ENCODE measurements around the gene CNOT1.
"Not testable (repeated sequence)": the region's sequence is repeated elsewhere in the genome, so short reads cannot be mapped to it uniquely, and the experiment has no call there.

CNOT1 gene

DNA sequence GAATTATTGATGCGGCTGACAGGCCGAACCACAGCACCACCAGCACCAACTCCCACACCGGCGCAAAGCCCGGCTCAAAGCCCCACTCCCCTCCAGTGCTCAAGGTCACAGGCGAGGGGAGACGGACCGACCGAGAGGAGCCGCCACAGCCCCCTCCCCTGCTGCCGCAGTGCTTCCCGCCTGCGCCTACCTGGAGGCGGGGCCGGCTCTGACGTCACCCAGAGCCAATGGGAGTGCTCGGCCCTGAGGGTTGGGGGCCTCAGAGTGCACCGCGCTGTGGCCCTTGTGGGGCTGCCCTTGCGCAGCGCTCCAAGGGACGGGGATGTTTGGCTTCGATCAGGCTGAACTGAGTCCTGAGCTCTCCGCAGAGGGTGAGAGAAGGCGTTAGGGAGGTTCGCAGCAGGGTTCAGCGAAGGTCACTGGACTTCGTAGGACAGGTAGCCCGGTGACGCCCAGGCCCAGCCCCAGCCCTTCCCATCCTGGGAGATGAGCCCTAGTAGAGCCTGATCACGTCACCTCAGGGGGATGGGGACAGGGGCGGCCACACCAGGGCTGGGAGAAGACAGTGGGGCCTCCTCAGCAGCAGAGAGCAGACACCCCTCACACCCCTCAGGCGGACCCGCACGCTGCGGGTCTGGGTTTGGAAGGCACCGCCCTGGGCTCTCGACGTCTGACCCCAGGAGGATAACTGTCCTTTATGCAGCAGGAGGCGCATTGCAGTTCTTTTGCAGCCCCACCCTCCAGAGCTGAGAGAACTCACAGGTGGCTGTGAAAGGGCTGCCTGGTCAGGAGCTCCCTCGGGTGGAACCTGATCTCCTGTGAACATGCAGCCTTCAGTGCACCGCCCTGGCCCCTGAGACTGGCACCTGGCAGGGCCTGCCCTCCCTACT is 128.1 kb downstream of the CNOT1 start:
- peak; percentile 50 for DNase-seq

- no peak for DNase-seq
Measured at GRCh38 chr16:58500430-58501241, 129.0 kb downstream of the CNOT1 start.

- DNase-seq: peak; percentile 15
Measured at GRCh38 chr16:58499615-58500351, 129.8 kb downstream of the CNOT1 start, which contains the start of gene NDRG4. TSS of gene NDRG4 (plus strand) at chr16:58500143. CDS start at chr16:58500249, 106 bp downstream.

- DNase-seq: no peak
Measured at GRCh38 chr16:58499092-58499511, 130.5 kb downstream of the CNOT1 start.

DNA sequence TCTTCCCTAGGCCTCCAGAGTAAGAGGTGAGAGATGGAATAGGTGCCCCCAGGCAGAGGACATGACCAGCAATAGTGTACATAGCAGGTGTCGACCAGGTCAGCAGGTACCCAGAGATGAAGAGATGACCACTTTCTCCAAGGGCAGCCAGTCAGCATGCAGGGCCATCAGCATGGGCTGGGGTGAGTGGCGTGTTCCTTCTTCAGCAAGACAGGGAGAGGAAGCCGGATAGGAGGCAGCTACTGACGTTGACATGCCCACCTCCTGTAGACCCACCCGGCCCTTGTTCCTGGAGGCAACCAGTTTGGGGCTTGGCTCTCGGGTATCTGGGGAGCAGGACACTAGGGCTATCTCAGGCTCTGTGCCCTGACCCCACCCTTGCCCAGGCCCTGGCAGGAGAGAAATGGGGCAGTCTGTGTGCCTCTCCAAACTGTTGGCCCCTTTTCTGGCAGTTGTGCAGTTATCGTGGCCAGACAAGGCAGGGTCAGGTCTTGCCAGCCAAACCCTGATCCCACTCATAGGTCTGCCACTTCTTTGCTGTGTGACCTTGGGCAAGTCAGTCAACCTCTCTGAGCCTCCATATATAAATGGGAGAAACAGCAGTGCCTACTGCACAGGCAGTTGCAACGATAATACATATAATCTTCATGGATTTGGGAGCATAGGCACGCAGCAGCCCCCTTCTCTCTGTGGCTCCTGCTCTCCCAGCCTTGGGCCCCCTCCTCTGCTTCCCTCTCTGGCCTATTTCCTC is 131.1 kb downstream of the CNOT1 start:
- DNase-seq: no peak

DNA sequence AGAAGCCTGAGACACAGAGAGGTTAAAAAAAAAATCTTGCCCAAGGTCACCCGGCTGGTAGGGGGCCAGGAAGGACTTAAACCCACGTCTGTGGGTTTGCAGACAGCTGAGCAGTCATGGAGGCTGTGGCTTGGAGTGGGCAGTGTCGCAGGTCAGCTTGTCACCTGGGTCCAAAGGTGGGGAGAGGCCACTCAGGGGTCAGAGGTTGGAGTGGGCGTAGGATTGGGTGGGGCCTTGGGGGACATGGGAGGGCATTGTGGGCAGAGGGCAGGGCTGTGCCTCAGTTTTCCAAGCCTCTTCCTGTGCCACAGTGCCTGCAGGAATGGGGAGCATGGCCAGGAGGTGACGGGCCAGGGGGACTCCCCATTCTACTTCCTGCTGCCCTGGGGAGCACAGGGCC is 131.7 kb downstream of the CNOT1 start:
- no peak for DNase-seq

DNA sequence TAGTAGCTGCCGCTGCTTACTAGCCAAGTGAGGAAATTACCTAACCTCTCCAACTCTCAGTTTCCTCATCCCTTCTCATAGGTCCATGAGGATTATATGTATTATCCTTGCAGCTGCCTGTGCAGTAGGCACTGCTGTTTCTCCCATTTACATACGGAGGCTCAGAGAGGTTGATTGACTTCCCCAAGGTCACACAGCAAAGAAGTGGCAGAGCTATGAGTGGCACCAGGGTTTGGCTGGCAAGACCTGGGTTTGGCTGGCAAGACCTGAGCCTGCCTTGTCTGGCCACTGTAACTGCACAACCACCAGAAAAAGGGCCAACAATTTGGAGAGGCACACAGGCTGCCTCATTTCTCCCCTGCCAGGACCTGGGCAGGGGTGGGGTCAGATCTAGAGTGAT is 132.2 kb downstream of the CNOT1 start:
- no peak for DNase-seq

DNA sequence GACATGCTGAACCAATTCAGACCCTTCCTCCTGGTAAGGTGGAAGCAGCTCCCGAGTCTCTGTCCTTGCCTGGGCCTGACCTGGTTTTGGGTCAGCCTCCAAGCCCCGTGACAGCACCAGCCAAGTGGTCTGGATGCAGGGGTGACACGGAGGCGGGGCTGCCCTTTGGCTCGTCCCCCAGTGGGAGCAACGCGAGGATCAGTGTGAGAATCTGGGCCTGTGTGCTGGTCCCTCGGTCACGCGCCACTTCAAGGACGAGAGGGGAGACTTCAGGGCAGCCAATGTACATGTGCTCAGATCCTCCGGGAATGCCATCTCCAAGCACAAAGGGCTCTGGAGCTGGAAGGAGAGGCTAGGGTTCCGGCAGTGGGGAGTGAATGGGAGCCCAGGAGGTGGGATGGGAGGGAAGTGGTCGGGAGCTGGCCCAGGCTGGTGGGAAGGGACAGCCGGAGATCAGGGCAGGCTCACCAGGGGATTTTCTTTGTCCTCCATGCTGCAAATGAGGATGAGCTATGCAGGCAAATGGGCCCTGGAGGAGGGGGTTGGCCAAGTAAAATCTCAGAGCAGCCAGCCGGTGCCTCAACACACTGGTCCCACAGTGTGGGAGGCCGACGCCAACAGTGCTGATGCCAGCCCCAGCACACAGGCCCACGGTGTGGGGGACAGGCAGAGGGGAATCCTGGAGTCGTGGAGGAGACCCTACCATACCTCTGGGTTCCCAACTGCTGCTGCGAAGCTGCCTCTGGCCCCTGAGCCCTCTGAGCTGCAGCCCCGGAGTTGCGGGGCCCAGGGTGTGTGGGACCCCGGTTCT is 133.9 kb downstream of the CNOT1 start:
- no peak for DNase-seq

DNA sequence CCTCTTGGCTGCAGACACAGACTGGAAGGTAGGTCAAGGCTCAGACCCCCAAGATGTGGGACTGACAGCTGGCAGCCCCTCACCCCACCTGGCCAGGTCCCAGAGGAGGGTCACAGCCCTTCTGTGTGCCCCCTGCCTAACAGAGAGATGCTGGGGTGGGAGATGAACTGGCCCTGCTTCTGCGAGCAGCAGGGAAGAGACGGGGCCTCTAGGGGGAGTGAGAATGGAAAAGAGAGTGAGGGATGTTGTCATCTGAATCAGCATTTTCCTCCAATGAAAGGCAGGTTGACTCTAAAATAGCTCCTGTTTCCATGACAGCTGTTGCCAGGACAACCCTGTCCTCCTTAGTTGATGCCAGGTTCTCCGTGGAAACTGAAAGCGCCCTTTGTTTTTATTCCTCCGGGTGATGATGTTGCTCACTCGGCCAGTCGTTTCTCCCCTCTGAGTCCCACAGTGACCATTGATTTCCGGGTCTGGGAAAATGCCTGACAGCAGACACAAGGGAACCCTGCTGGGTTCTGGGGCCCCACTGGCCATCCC is 134.6 kb downstream of the CNOT1 start:
- peak; percentile 40 for DNase-seq

DNA sequence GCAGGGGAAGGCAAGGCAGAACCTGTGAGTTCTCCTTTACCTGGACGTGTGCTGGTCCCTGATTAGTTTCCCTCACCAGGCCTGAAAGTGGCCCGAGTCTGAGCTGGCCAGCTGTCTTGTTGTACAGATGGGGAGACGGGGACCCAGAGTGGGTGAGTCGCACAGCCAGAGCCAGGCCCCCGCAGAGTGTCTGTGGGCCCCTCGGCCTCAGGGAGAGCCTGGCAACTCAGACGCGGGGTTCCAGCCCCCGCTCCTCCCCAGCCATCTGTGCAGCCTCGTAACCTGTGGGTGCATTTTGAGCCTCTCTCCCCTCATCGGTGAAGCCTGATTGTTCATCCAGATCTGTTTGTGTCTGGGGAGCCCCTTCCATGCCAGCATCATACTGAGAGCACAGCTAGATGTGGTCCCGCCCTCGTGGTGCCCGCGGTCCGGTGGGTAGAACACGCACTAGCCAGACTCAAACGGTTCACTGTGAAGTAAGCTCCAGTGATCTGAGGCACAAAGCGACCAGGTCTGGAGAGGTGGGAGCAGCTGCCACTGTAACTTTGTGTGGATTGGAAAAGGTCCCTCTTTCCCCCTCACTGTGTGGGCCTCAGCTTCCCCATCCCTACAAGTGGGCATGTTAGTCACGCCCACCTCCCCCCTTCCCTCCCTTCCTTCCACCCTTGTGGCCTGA is 135.7 kb downstream of the CNOT1 start:
- DNase-seq: no peak

DNA sequence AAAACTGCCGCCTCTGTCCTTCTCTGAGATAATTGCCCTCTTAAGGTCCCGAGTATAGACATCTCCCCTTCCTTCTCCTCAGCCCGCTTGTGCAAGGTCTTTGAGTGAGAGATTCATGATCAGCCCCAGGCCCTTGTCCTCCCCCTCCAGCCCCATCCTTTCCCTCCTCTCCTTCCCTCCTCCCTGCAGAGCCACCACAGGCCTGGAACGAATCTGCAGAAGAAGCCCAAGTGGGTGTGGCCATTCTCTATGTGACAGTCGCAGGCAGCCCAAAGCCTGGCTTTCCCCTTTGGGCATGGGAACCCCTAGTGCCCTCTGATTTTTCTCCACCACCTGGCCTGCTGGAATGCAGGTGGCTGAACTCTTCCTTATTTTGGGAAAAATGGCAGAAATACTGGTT is 136.9 kb downstream of the CNOT1 start:
- DNase-seq: no peak

DNA sequence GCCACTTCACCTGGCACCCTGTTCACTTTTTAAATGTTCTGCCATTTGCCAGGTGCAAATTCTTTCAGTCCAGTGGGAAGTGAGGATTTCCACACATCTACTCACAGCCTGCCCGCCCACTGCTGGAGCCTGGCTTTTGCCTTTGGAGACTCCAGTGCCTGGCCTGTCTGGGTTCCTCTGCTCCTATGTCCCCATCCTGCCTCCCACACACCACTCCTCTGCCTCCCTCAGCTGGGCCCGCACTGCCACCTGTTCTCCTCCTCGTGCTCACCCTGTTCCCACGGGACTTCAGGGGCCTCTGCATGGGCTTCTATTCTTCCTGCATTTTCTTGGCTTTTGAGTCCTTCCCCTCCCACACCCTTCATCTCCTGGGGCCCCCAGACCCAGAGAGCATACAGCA is 137.6 kb downstream of the CNOT1 start:
- no peak for DNase-seq

GRCh38 chr16:58490539-58490938 is 139.1 kb downstream of the CNOT1 start:
- DNase-seq: not testable (repeated sequence)

GRCh38 chr16:58490065-58490464 is 139.6 kb downstream of the CNOT1 start:
- DNase-seq: no peak

DNA sequence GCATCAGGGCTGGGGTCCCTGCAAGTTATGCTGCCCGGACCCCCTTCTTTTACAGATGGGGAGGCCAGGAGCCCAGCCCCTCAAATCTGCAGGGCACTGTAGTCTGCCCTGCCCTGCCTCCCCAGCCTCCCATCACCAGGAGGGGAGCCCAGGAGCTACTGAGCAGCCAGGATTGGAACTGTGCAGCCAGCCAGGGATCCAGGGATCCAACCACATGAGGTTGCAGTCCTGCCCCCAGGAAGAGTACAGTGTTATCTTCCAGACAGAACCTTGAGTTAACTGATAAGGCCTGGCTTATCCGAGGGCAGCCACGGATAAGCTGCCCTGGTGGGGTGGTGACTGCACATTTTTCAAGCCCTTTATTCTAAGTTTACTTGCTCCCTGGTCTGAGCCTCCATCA is 141.1 kb downstream of the CNOT1 start:
- no peak for DNase-seq

DNA sequence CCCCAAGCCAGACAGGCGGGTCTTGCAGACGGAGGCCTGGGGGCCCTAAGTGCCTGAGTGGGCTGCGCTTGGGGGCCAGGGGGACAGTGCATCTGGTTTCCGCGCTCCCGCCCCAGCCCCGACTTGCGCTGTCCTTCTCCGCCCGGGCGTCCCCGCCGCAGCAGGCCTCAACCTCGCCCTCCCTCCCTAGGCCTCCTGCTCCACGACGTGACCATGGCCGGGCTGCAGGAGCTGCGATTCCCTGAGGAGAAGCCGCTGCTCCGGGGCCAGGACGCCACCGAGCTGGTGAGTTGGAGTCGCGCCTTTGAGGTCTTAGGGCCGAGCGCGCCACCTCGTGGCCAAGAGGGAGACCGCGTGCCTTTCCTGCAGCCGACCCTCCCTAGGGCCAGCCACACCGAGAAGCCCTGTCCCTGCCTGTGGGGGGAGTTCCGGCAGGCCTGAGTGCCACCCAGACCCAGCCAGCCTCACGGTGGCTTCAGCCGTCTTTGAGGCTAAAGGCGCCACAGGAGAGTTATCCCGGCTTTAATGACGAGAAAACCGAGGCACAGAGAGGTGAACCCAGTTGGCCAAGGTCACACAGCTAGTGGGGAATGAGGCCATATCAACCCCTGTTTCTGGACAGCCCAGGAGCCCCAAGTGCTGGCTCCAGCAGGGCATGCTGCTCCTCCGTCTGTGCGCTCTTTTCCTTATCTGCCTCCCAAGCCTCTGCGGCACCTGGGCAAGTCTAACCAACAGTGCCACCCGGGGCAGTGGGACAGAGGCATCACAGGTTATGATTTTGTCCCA is 141.9 kb downstream of the CNOT1 start:
- peak; percentile 73 for DNase-seq

- DNase-seq: no peak
Measured at GRCh38 chr16:58485184-58485887, 144.3 kb downstream of the CNOT1 start.

DNA sequence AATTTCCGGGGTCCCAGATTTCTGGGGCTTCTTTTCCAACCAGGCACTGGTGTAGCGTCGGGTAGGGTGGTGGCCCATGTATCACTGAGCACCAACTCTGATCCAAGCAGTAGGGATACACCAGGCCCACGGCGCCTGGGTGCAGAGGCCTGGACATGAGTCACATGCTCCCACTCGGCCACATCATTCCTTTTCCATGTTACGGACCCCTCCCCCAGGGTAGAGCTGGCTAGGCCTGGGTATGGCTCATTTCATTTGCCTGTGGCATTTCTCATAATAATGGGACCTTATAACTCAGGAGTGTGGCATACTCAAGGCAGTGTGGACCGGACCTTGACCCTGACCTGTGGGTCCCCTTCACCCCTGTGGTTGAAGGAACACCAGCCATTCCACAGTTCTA is 147.7 kb downstream of the CNOT1 start:
- no peak for DNase-seq

DNA sequence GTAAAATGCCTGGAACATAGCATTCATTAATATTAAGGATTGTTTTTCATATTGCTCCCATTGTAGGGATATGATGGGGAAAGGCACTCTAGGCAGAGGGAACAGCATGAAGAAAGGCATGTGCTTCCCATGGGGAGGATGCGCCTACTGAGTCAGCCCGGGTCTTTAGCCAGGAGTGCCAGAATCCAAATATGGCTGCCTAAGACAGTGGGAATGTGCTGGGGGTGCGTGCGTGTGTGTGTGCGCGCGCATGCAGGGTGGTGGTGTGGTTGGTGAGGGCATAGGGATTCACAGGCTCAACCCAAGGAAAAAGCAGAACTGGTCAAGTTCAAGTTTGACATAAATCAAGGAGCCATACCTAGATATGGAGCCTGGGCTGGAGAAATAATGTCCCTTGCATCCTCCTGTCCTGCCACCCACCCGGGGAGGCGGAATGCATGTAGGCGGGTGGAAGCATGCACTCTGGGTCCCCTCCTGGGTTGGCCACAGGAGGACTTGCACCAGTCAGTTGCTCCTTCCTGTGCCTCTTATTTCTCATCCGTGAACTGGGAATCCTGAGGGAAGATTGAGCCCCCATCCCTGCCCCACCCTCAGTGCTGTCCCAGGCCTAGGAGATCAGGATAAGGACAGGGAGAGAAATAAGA is 148.3 kb downstream of the CNOT1 start:
- DNase-seq: no peak
